ENCODE measurements around the gene TMC1. TPM values are rescaled to one million over a fixed set of nuclear protein-coding genes. Genes with fewer than 3 reads are reported as not detected.

Gene TMC1
- total RNA-seq, 2 donors from 2014 or later = 0.09 TPM; not detected in 1

GRCh38 chr9:72601615-72602014 lies 80.2 kb downstream of the TMC1 start:
- Histone ChIP-seq H3K9ac (ENCODE audit: extremely low read depth, low read length, poor library complexity, severe bottlenecking) (no peak overlapping the region), H3K36me3 (ENCODE audit: control insufficient read depth, insufficient read depth, low read length) (no peaks in the 10 kb centered on the region), H3K27me3 (ENCODE audit: control insufficient read depth, insufficient read depth, low read length, poor library complexity, severe bottlenecking) (no peaks in the 10 kb centered on the region), H3K9me3 (ENCODE audit: control insufficient read depth, low read length) (no peaks in the 10 kb centered on the region), H3K4me3 (ENCODE audit: low read length) (no peak overlapping the region), H3K27ac (ENCODE audit: low read depth, low read length) (no peak overlapping the region), H3K4me1 (ENCODE audit: control insufficient read depth, insufficient read depth, low read length) (no peaks in the 10 kb centered on the region)
- Mint-ChIP-seq H3K4me1 (no peaks in the 10 kb centered on the region), H3K36me3 (ENCODE audit: low read depth) (no peaks in the 10 kb centered on the region), H3K27me3 (ENCODE audit: insufficient read depth) (no peaks in the 10 kb centered on the region), H3K27ac (no peak overlapping the region), H3K9me3 (no peaks in the 10 kb centered on the region), H3K4me3 (no peak overlapping the region)
- WGBS, 2 experiments (ENCODE audit: insufficient coverage in 1 of 2, insufficient read length in 1 of 2) = 88 to 96% methylated on average over 1 of the region's 2 CpGs
- no peak for TF ChIP-seq CTCF (conservative IDR thresholded peaks at IDR 0.05)
- no peak for DNase-seq

DNA sequence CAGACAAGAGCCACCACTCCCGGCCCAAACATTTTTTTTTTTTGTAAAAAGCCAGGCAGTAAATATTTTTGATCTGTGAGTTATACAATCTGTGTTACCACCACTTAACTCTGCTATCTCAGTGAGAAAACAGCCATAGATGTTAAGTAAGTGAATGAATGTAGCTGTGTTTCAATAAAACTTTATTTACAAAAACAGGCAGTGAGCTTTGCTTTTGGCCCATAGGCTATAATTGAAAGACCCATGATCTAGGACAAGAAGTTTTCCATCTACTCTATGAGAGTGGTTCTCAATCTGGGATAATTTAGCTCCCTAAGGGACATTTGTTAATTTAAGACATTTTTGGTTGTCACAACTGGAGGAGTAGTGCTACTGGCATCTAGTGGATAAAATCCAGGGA lies 91.0 kb downstream of the TMC1 start:
- Histone ChIP-seq H3K36me3 (ENCODE audit: control insufficient read depth, insufficient read depth, low read length) (no peaks in the 10 kb centered on the region), H3K4me3 (ENCODE audit: low read length) (no peak overlapping the region), H3K27me3 (ENCODE audit: control insufficient read depth, insufficient read depth, low read length, poor library complexity, severe bottlenecking) (no peaks in the 10 kb centered on the region), H3K4me1 (ENCODE audit: control insufficient read depth, insufficient read depth, low read length) (no peaks in the 10 kb centered on the region), H3K9ac (ENCODE audit: extremely low read depth, low read length, poor library complexity, severe bottlenecking) (no peak overlapping the region), H3K9me3 (ENCODE audit: control insufficient read depth, low read length) (no peaks in the 10 kb centered on the region), H3K27ac (ENCODE audit: low read depth, low read length) (no peak overlapping the region)
- Mint-ChIP-seq H3K4me3 (no peak overlapping the region), H3K27ac (no peak overlapping the region), H3K4me1 (no peaks in the 10 kb centered on the region), H3K9me3 (no peaks in the 10 kb centered on the region), H3K27me3 (ENCODE audit: insufficient read depth) (no peaks in the 10 kb centered on the region), H3K36me3 (ENCODE audit: low read depth) (no peaks in the 10 kb centered on the region)
- WGBS, 2 experiments (ENCODE audit: insufficient coverage in 1 of 2, insufficient read length in 1 of 2) = 80% methylated on average over 1 of the region's 1 CpG; no CpG with 5 or more reads in 1 of the 2 experiments
- TF ChIP-seq CTCF (conservative IDR thresholded peaks at IDR 0.05) = no peak
- no peak for DNase-seq

GRCh38 chr9:72614067-72614466 lies 92.7 kb downstream of the TMC1 start:
- Histone ChIP-seq H3K4me3 (ENCODE audit: low read length) (no peak overlapping the region), H3K27ac (ENCODE audit: low read depth, low read length) (no peak overlapping the region), H3K9me3 (ENCODE audit: control insufficient read depth, low read length) (no peaks in the 10 kb centered on the region), H3K9ac (ENCODE audit: extremely low read depth, low read length, poor library complexity, severe bottlenecking) (no peak overlapping the region), H3K27me3 (ENCODE audit: control insufficient read depth, insufficient read depth, low read length, poor library complexity, severe bottlenecking) (no peaks in the 10 kb centered on the region), H3K36me3 (ENCODE audit: control insufficient read depth, insufficient read depth, low read length) (no peaks in the 10 kb centered on the region), H3K4me1 (ENCODE audit: control insufficient read depth, insufficient read depth, low read length) (no peaks in the 10 kb centered on the region)
- H3K27ac Mint-ChIP-seq = no peak overlapping the region
- H3K9me3 Mint-ChIP-seq = no peaks in the 10 kb centered on the region
- H3K27me3 Mint-ChIP-seq (ENCODE audit: insufficient read depth) = no peaks in the 10 kb centered on the region
- DNase-seq = no peak
- H3K4me1 Mint-ChIP-seq = no peaks in the 10 kb centered on the region
- no peak for TF ChIP-seq CTCF (conservative IDR thresholded peaks at IDR 0.05)
- H3K4me3 Mint-ChIP-seq = no peak overlapping the region
- 33% methylated on average over 1 of the region's 1 CpG; no CpG with 5 or more reads in 1 of the 2 experiments for WGBS, 2 experiments (ENCODE audit: insufficient coverage in 1 of 2, insufficient read length in 1 of 2)
- no peaks in the 10 kb centered on the region for H3K36me3 Mint-ChIP-seq (ENCODE audit: low read depth)
